ENCODE measurements around the gene OR2Y1.
"Not testable (repeated sequence)": the region's sequence is repeated elsewhere in the genome, so short reads cannot be mapped to it uniquely, and the experiment has no call there.

Gene OR2Y1

DNA sequence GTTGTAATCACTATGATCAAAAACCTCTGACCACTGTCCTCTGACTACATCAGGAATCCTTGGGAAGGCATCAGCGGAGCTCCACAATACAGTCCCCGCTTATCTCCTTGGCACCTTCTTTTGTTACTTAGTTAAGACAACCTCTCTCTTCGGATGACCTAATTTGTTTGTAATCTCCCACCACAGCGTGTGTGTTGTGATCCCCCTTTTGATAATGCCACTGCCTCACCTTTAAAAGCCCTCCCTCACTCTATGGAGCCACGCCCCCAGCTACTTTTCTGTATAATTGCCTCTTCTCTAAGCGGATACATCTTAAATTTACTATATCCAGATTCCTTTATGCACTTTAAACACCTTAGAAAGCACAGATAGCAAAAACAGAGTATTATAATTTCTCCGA lies 35.9 kb downstream of the OR2Y1 start:
- Histone ChIP-seq H4K20me1 (ENCODE audit: insufficient read depth, low read length) (no peaks in the 10 kb centered on the region), H3K27ac (ENCODE audit: low read length) (no peak overlapping the region)
- ATAC-seq (ENCODE audit: insufficient read depth, low read depth) = no peak

GRCh38 chr5:180703371-180703770 lies 36.5 kb downstream of the OR2Y1 start:
- H3K79me2 ChIP-seq (ENCODE audit: insufficient read depth, low read length); H3K4me3 ChIP-seq (ENCODE audit: low read depth in 1 of 2, low read length in 2 of 2); H3K4me1 ChIP-seq (ENCODE audit: insufficient read depth, low read length); H2AFZ ChIP-seq (ENCODE audit: low read depth, low read length); H3K4me2 ChIP-seq (ENCODE audit: insufficient read depth, low read length); DNase-seq; H3K36me3 ChIP-seq (ENCODE audit: insufficient read depth, low read length); H3K27ac ChIP-seq (ENCODE audit: low read length); H4K20me1 ChIP-seq (ENCODE audit: insufficient read depth, low read length); H3K9me3 ChIP-seq (ENCODE audit: insufficient read depth, low read length, severe bottlenecking); H3K9ac ChIP-seq (ENCODE audit: low read depth, low read length); ATAC-seq (ENCODE audit: insufficient read depth, low read depth); H3K27me3 ChIP-seq (ENCODE audit: insufficient read depth, low read length, poor library complexity): not testable (repeated sequence)

More for the DNA sequence above, 35.9 kb downstream of the OR2Y1 start:
- no peak overlapping the region for H3K4me3 ChIP-seq (ENCODE audit: low read depth in 1 of 2, low read length in 2 of 2)
- H3K4me2 ChIP-seq (ENCODE audit: insufficient read depth, low read length) = no peak overlapping the region
- no peak overlapping the region for H2AFZ ChIP-seq (ENCODE audit: low read depth, low read length)
- H3K36me3 ChIP-seq (ENCODE audit: insufficient read depth, low read length) = no peaks in the 10 kb centered on the region
- H3K79me2 ChIP-seq (ENCODE audit: insufficient read depth, low read length) = no peaks in the 10 kb centered on the region
- H3K9me3 ChIP-seq (ENCODE audit: insufficient read depth, low read length, severe bottlenecking) = no peaks in the 10 kb centered on the region
- H3K9ac ChIP-seq (ENCODE audit: low read depth, low read length) = no peak overlapping the region
- H3K27me3 ChIP-seq (ENCODE audit: insufficient read depth, low read length, poor library complexity) = no peaks in the 10 kb centered on the region
- no peak for TF ChIP-seq CTCF (IDR thresholded peaks at IDR 0.05; ENCODE audit: borderline replicate concordance, extremely low read depth, low read length, poor library complexity, severe bottlenecking)
- no peak for TF ChIP-seq EZH2 (IDR thresholded peaks at IDR 0.05; ENCODE audit: borderline replicate concordance, low read depth, low read length, severe bottlenecking)
- H3K4me1 ChIP-seq (ENCODE audit: insufficient read depth, low read length) = no peaks in the 10 kb centered on the region
- no peak for DNase-seq

DNA sequence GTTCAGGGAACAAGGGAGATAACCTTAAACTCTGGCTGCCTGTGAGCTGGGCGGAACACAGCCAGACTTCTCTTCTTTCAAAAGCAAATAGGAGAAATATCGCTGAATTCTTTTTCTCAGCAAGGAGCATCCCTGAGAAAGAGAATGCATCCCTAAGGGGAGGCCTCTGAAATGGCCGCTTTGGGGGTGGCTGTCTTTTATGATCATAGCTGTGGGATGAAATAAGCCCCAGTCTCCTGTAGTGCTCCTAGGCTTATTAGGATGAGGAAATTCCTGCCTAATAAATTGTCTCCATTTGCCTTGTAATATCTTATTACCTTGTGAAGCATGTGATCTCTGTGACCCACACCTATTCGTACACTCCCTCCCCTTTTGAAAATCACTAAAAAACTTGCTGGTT lies 39.4 kb downstream of the OR2Y1 start:
- H3K4me2 ChIP-seq (ENCODE audit: insufficient read depth, low read length); H3K9ac ChIP-seq (ENCODE audit: low read depth, low read length); H2AFZ ChIP-seq (ENCODE audit: low read depth, low read length); H3K27me3 ChIP-seq (ENCODE audit: insufficient read depth, low read length, poor library complexity); DNase-seq; H4K20me1 ChIP-seq (ENCODE audit: insufficient read depth, low read length); ATAC-seq (ENCODE audit: insufficient read depth, low read depth); H3K4me1 ChIP-seq (ENCODE audit: insufficient read depth, low read length); H3K27ac ChIP-seq (ENCODE audit: low read length); H3K79me2 ChIP-seq (ENCODE audit: insufficient read depth, low read length); H3K9me3 ChIP-seq (ENCODE audit: insufficient read depth, low read length, severe bottlenecking); H3K4me3 ChIP-seq (ENCODE audit: low read depth in 1 of 2, low read length in 2 of 2); H3K36me3 ChIP-seq (ENCODE audit: insufficient read depth, low read length): not testable (repeated sequence)

DNA sequence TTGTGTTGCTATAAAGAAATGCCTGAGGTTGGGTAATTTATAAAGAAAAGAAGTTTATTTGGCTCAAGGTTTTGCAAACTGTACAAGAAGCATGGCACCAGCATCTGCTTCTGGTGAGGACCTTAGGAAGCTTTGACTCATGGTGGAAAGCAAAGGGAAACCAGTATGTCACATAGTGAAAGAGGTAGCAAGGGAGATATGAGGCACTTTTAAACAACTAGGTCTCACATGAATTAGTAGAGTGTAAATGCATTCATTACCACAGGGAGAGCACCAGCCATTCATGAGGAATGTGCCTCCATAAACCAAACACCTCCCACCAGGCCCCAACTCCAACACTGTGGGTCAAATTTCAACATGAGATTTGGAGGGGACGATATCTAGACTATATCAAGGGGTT lies 40.8 kb downstream of the OR2Y1 start:
- no peak overlapping the region for H3K27ac ChIP-seq (ENCODE audit: low read length)
- no peaks in the 10 kb centered on the region for H3K9me3 ChIP-seq (ENCODE audit: insufficient read depth, low read length, severe bottlenecking)
- no peaks in the 10 kb centered on the region for H3K79me2 ChIP-seq (ENCODE audit: insufficient read depth, low read length)
- H3K4me3 ChIP-seq (ENCODE audit: low read depth in 1 of 2, low read length in 2 of 2) = no peak overlapping the region
- H3K4me1 ChIP-seq (ENCODE audit: insufficient read depth, low read length) = no peaks in the 10 kb centered on the region
- H3K27me3 ChIP-seq (ENCODE audit: insufficient read depth, low read length, poor library complexity) = no peaks in the 10 kb centered on the region
- no peak for TF ChIP-seq EZH2 (IDR thresholded peaks at IDR 0.05; ENCODE audit: borderline replicate concordance, low read depth, low read length, severe bottlenecking)
- TF ChIP-seq CTCF (IDR thresholded peaks at IDR 0.05; ENCODE audit: borderline replicate concordance, extremely low read depth, low read length, poor library complexity, severe bottlenecking) = no peak
- no peak overlapping the region for H2AFZ ChIP-seq (ENCODE audit: low read depth, low read length)
- no peak for DNase-seq
- H3K9ac ChIP-seq (ENCODE audit: low read depth, low read length) = no peak overlapping the region
- no peak overlapping the region for H3K4me2 ChIP-seq (ENCODE audit: insufficient read depth, low read length)
- ATAC-seq (ENCODE audit: insufficient read depth, low read depth) = no peak
- H4K20me1 ChIP-seq (ENCODE audit: insufficient read depth, low read length) = no peaks in the 10 kb centered on the region
- no peaks in the 10 kb centered on the region for H3K36me3 ChIP-seq (ENCODE audit: insufficient read depth, low read length)
